Left ventricle myocardium inferior (tissue), 1 donor: ENCODE results near the gene SCMH1. TPM values are rescaled to one million over a fixed set of nuclear protein-coding genes. Genes with fewer than 3 reads are reported as not detected.
A peak's percentile ranks its signal among the peaks of the same experiment; 100 is the strongest.

ENCODE experiments used
- DNase-seq: peaks from one replicate; pipeline ENCODE4 v3.0.0-alpha.2; 2020
- H3K27ac ChIP-seq: fragments of 200-600 bp; replicated peaks from 2 replicates; pipeline ENCODE4 v1.8.0; 2021
- H3K27me3 ChIP-seq: fragments of 200-600 bp; 2 replicates; pipeline ENCODE4 v1.8.0; 2021; ENCODE audit warnings: low read depth
- H3K36me3 ChIP-seq: fragments of 200-600 bp; 2 replicates; pipeline ENCODE4 v1.8.0; 2021
- H3K4me1 ChIP-seq: fragments of 200-600 bp; 2 replicates; pipeline ENCODE4 v1.8.0; 2021
- H3K4me3 ChIP-seq: fragments of 200-600 bp; 2 replicates; pipeline ENCODE4 v1.8.0; 2021; ENCODE audit warnings: mild to moderate bottlenecking, moderate library complexity
- H3K9me3 ChIP-seq: fragments of 200-600 bp; replicated peaks from 2 replicates; pipeline ENCODE4 v1.8.0; 2021
- intact Hi-C: fragments of 100-400 bp; cut with micrococcal nuclease; formaldehyde crosslinking; loops from one replicate; pipeline ENCODE4 v1.11.0; 2022
- total RNA-seq: library from RNA; stranded (reverse); fragmentation: NEBNext Ultra II Directional; extraction: Animal tissue kit (Norgen Biotek cat#: 25700); gene quantifications from one replicate; pipeline ENCODE4 v1.2.1, GENCODE V29; 2021
- TF ChIP-seq, protein P1 (sequence below): fragments of 200-600 bp; IDR thresholded peaks from 2 replicates; pipeline ENCODE4 v1.8.0; 2021; ENCODE audit warnings: antibody characterized with exemption, mild to moderate bottlenecking, borderline replicate concordance
- donor health status: DM: no; HTN: yes; CAD: no; lungs with severe emphysema.

SCMH1 gene
- total RNA-seq, 1 donor from 2014 or later: 48.1 TPM

DNA sequence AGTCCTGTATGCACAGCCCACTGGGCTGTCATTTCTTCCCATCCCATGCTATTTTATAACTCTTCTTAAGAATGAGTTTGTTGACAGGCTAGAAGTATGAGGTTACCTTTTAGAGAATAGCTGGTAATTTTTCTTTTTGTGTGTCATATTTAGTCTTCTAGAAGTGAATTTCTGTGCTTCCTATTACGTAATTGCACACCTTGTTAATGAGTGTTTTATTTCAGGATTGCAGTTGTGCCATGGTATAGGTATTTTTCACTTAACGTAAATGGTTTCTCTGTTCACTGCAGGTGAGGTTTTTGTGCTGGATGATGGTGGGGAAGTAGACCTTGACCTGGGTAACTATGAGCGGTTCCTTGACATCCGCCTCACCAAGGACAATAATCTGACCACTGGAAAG, 257.6 kb downstream of the SCMH1 start:
- TF ChIP-seq, protein P1, sequence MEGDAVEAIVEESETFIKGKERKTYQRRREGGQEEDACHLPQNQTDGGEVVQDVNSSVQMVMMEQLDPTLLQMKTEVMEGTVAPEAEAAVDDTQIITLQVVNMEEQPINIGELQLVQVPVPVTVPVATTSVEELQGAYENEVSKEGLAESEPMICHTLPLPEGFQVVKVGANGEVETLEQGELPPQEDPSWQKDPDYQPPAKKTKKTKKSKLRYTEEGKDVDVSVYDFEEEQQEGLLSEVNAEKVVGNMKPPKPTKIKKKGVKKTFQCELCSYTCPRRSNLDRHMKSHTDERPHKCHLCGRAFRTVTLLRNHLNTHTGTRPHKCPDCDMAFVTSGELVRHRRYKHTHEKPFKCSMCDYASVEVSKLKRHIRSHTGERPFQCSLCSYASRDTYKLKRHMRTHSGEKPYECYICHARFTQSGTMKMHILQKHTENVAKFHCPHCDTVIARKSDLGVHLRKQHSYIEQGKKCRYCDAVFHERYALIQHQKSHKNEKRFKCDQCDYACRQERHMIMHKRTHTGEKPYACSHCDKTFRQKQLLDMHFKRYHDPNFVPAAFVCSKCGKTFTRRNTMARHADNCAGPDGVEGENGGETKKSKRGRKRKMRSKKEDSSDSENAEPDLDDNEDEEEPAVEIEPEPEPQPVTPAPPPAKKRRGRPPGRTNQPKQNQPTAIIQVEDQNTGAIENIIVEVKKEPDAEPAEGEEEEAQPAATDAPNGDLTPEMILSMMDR: no peak
- no peak overlapping the region for H3K4me3 ChIP-seq
- peaks cover 37% of the 10 kb centered on the region for H3K36me3 ChIP-seq
- H3K27me3 ChIP-seq: no peaks in the 10 kb centered on the region
- no peak for DNase-seq
- intact Hi-C loops: no loop called here
- peaks cover 57% of the 10 kb centered on the region for H3K4me1 ChIP-seq
- no peaks in the 10 kb centered on the region for H3K9me3 ChIP-seq
- H3K27ac ChIP-seq: no peak overlapping the region

DNA sequence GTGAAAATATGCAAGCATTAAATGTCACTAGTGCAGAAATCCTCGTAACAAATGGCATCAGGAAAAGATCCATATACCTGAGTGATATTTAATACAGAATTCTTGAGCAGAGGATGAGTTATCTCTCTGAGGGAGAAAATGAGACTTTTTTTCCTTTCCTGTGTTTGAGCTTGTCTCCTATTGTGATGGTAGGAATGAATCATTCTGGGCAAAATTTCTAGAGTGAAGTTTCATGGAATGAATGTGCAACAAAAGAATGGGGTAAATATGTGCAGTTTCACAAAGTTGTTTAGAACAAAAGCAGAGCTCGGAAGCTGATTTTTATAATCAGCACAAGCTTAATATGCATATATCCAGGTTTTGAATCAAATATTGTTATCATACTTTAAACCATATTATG, 258.0 kb downstream of the SCMH1 start:
- Histone ChIP-seq H3K36me3 (peaks cover 33% of the 10 kb centered on the region), H3K27ac (no peak overlapping the region), H3K4me1 (peaks cover 61% of the 10 kb centered on the region), H3K9me3 (no peaks in the 10 kb centered on the region), H3K4me3 (no peak overlapping the region), H3K27me3 (no peaks in the 10 kb centered on the region)
- no peak for DNase-seq
- TF ChIP-seq, protein P1: no peak
- intact Hi-C loops: no loop called here

DNA sequence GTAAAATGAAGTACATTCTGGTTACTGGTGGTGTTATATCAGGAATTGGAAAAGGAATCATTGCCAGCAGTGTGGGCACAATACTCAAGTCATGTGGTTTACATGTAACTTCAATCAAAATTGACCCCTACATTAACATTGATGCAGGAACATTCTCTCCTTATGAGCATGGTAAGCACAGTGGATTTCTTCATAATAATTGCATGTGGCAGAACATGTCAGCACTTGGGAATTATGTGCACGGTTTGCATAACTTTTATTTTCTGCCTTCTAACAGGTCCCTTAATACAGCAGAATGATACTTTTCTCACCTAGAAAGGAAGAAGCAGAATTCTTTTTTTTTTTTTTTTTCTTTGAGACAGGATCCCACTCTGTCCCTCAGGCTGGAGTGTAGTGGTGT, 258.8 kb downstream of the SCMH1 start:
- H3K4me3 ChIP-seq: no peak overlapping the region
- H3K27me3 ChIP-seq: no peaks in the 10 kb centered on the region
- H3K27ac ChIP-seq: no peak overlapping the region
- TF ChIP-seq, protein P1: no peak
- peaks cover 63% of the 10 kb centered on the region for H3K4me1 ChIP-seq
- no peaks in the 10 kb centered on the region for H3K9me3 ChIP-seq
- intact Hi-C loops: no loop called here
- peaks cover 27% of the 10 kb centered on the region for H3K36me3 ChIP-seq
- DNase-seq: no peak

DNA sequence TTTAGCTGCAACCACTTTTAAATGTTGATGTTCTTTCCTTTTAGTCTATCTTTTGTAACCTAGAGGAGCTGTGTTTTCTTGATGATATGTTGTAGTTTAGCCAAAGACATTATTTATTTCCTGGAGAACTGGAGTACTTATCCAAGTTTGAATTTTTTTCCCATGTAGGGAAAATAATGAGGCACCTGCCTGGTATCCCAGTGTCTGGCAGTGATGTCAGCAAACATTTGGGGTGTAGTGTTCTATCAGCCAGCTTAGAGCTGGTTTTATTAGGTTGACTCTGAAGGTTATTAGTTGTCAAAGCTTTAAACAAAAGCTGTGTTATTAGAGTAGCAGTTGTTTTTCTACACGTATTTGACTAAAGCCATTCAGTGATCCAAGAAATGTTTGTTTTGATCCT, 259.4 kb downstream of the SCMH1 start:
- no peak for DNase-seq
- H3K36me3 ChIP-seq: peaks cover 25% of the 10 kb centered on the region
- H3K4me1 ChIP-seq: peaks cover 57% of the 10 kb centered on the region
- H3K4me3 ChIP-seq: no peak overlapping the region
- no peaks in the 10 kb centered on the region for H3K9me3 ChIP-seq
- intact Hi-C loops: no loop called here
- TF ChIP-seq, protein P1: no peak
- H3K27ac ChIP-seq: no peak overlapping the region
- H3K27me3 ChIP-seq: no peaks in the 10 kb centered on the region

DNA sequence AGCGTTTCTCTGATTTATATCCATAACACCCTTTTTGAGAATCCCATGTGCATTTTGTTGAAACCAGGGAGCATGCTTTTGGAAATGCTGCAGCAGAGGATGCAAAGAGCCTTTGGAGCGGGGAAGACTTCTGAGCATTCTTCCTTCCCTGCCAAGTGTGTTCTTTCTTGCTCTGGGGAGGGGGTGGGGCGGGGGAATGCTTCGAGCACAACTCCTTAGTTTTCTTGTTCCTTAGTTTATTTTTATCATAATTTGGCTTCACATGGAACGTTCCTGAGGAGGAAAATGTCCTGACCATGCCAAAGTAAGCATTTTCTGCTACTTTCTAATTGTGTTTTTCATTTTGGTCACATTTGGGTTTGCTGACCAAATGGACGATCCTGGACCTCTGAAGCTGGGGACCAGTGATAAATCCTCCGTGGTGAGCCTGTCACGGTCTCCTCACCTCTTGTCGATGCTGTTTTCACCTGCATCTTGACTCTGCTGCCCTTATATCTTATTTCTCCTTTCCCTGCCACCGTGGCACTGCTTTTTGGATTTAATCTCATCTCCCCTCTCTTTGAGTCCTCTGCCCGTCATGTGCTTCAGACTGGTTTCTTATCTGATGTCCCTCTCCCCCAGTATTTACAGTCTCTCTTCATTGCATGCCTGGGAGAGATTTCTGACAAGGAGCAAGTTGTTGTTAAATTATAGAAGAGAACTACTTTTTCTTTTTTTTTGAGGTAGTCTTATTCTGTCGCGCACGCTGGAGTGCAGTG, 260.2 kb downstream of the SCMH1 start:
- no peak for DNase-seq
- Histone ChIP-seq H3K27me3 (no peaks in the 10 kb centered on the region), H3K4me3 (peak overlapping the region; percentile 37), H3K9me3 (no peaks in the 10 kb centered on the region), H3K4me1 (peaks cover 49% of the 10 kb centered on the region), H3K36me3 (peaks cover 21% of the 10 kb centered on the region), H3K27ac (peak overlapping the region; percentile 36)
- TF ChIP-seq, protein P1: no peak
- intact Hi-C loops: no loop called here
